Effector CD8-positive, alpha-beta T cell (primary cell): Measurements from ENCODE around the gene MANSC1.

Experiments
- DNase-seq: peaks from one replicate; lab custom pipeline; 2025; lab: John Stamatoyannopoulos, UW
- total RNA-seq, 4 experiments: gene quantifications; one replicate each; lab custom pipeline; 2026; lab: John Stamatoyannopoulos, UW

MANSC1 gene
- 0 to 0.18 (median 0) reads per million in 4 experiments for total RNA-seq

DNA sequence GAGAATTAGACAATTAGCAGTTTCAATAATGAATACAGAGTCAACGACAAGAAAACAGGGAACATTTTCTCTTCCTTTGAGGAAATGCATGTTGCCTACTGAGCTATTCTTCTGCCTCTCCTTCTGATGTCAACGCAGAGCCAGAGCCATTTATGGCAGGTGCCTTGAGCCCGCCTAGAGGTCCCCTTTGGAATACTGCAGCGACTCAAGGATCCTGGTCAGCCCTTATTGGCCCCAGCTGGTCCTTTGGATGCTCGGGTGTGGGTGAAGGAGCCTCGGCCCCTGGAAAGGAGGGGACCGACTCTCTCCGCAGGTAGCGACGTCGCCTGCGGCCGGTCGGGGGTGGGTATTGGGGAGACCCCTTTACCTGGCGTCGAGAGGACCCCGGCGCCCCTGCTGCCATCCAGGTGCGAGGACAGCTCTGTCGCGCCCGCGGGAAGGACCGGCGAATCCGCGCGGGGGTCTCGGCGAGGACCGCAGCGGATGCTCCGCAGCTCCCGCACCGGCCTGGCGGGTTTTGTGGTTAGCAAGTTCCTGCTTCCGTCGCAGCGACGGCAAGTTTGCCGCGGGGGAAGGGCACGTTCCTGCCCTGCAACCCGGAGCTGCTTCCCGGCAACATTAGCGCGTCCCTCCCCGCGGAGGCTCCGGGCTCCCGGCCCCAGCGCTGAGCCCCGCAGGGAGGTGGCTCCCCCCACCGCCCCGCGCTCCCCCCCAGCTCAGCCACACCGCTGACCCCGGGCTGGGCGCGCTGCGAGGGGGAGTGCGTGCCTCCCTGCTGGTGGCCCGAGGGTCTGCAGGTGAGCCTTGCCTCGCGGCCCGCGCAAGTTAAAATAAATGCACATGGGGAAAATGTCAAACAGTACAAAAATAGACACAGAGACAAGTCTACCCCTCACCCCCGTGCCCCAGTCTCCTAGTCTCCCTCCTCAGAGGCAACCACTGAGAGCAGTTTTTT is at the start of gene MANSC1:
Gene MANSC1 (minus strand): TSS at position 532 of the 955 bp plus-strand sequence. CDS start 6,928 bp downstream, outside the sequence.
- DNase-seq, result peak; percentile 28

DNA sequence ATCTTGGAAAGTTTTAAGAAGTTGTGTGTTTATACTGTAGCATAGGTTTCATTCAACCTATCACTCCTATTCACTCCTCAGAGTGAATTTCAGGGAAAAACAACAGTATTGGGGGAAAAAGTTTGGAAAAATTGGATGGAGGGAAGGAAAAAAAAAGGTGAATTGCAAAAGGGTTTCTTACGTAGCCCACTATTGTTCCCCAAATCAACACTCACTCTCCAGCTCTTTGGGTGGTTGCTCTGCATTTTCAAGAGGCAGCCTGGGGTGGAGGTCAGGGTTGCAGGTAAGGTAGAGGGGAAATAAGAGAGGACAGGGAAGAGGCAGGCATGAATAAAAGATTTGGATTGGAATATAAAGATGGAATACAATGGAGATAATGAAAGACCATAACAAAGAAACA is 49.1 kb upstream of the MANSC1 start:
- DNase-seq, result no peak

GRCh38 chr12:12398026-12398859 is 48.2 kb upstream of the MANSC1 start:
- DNase-seq, result no peak

DNA sequence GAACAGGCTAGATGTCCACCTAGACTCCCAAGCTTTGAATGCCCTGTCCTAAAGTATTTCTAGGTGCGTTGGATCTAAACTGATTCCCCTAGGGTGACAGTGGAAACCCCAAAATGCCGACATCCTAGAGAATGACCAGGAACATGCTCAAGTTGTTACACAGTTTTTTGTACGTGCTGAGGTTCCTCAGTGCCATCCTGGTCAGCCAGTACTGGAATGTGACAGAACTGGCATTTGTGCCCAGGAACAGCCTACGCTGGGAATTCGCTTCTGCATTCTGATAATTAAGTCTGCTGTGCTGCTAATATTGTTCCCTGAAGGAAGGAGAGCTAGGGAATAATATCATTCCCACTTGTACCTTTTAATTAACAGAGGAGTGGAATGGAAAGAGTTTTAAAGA is 47.1 kb upstream of the MANSC1 start:
- DNase-seq, result no peak

- DNase-seq, result no peak
These were observed 46.7 kb upstream of the MANSC1 start for GRCh38 chr12:12396694-12397093.

GRCh38 chr12:12393171-12393570 is 43.1 kb upstream of the MANSC1 start:
- DNase-seq, result no peak

GRCh38 chr12:12392413-12392812 is 42.4 kb upstream of the MANSC1 start:
- DNase-seq, result no peak

DNA sequence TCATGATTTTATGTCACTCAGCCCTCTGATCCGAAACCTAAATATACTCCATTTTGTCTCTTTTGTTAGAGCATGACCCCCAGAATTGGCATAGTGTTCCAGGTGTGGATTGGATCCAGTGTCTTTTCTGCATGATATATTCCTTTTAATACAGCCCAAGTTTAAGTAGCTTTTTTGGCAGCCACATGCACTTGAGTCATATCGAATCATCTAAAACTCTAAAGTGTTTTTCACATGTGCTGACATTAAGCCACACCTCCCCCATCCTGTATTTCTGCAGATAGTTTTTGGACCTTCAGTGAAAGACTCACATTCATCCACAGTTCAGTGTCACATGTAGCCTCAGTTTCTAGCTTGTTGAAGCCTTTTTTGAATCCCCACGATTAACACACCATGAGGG is 37.5 kb upstream of the MANSC1 start:
- DNase-seq, result no peak

- DNase-seq, result no peak
These were observed 34.7 kb upstream of the MANSC1 start for GRCh38 chr12:12384571-12385340.

DNA sequence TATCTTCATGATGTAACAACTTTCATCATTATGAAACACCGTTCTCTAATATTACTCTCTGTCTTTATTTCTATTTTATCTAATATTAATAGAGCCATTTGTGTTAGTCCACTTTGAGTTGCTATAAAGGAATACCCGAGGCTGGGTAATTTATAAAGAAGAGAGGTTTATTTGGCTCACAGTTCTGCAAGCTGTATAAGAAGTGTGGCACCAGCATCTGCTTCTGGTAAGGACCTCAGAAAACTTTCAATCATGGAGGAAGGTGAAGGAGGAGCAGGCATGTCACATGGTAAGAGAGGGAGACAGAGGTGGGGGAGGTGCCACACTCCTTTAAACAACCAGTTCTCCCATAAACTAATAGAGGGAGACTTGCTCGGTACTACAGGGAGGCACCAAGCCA is 31.9 kb upstream of the MANSC1 start:
- no peak for DNase-seq

DNA sequence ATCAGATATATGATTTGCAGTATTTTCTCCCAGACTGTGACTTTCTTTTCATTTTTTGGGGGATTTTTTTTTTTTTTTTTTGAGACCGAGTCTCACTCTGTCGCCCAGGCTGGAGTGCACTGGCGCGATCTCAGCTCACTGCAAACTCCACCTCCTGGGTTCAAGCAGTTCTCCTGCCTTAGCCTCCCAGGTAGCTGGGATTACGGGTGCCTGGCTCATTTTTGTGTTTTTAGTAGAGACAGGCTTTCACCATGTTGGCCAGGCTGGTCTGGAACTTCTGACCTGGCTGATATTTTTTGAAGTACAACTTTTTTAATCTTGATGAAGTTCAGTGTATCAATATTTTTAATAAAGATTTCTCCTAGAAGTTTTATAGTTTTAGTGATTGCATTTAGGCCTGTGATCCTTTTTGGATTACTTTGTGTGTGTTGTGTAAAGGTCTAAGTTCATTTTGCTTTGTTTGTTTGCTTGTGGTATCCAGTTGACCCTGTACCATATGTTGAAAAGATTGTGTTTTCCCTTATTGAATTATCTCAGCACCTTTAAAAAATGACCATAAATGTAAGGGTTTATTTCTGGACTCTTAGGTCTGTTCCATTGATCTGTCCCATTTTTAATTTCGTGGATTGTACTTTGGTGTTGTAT is 31.0 kb upstream of the MANSC1 start:
- no peak for DNase-seq

GRCh38 chr12:12379831-12380730 is 30.0 kb upstream of the MANSC1 start:
- DNase-seq, result no peak

DNA sequence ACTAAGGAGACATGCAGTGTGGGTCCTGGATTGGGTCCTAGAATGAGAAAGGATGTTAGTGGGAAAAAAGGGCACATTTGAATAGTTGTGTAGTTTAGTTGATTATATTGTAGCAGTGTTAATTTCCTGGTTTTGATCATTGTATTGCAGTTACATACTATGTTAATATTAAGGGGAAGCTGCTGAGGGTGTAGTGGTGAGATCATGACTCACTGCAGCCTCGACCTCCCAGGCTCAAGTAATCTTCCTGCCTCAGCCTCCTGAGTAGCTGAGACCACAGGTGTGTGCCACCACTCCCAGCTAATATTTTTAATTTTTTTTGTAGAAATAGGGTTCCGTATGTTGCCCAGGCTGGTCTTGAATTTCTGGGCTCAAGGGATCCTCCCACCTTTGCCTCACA is 28.6 kb upstream of the MANSC1 start:
- no peak for DNase-seq

GRCh38 chr12:12376646-12377448 is 26.8 kb upstream of the MANSC1 start:
- no peak for DNase-seq

- DNase-seq, result no peak
These were observed 23.1 kb upstream of the MANSC1 start for GRCh38 chr12:12372946-12373722.

DNA sequence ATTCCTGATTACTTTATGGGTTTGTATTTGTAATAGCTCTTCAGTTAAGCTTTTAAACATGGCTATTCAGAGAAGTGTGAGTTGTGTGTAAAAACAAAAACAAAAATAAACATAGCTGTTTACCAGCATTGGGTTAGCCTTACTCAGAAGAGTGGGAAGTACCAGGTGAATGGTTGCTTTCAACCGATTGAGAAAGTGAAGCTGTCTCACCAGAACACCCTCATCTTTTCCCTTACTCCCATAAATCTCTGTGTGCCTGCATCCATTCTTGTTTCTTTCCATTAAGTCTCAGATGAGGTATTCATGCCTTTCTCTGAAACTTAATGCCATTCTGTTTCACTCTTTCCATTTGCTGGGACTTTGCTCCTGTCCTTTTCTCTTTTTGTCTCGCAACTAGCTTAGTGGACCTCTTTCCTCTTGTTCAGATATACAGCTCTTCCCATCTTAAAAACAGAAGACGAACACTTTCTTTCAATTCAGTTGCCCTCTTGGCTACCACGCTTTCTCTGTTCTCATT is 17.5 kb upstream of the MANSC1 start:
- no peak for DNase-seq

DNA sequence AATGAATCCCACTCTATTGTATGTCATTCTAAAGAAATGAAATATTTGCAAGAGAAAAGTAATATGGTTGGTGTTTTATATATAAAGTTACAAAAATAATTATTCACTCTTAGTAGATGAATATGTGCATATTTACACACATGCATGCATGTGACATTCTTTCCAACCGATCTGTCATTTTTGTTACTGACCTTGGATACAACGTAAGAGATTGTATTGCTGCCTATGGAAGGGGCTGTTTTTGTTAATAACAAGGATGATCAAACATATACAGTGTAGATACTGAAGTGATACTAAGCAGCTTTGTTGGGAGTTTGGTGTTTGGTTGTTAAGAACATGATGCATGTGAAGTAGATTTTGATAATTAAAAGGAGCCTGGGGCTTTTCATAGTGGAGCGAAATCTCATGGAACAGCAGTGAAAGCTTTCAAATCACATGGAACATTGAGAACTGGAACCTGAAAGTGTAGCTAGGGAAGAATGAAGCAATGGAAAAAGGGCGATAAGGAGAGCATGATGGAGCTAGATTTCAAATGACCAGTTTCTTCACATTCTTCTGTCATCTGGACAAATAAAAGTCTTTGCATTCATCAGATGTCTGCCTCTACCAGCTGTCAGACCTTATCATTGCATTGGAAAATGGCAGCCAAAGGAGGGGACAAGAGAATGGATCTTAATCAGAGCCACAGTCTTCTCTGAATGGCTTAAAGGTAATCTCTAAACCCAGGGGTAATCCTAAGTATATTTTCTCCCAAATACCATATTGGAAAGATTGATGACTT is 16.8 kb upstream of the MANSC1 start:
- DNase-seq, result no peak
